GM12878 (cell line): Measurements from ENCODE around the gene TXNDC8. TPM values are rescaled to one million over a fixed set of nuclear protein-coding genes. Genes with fewer than 3 reads are reported as not detected.

Source experiments
- ATAC-seq: fragments of 200-7000 bp; cut with Tn5 transposase; 3 replicates; pipeline ENCODE4 v1.9.1; 2020; ENCODE audit warnings: mild to moderate bottlenecking, moderate library complexity
- BruUV-seq: library from RNA; stranded (reverse); fragments of 400-500 nt; replicated peaks from 2 replicates; lab custom pipeline; 2021; lab: Mats Ljungman, UMichigan
- CTCF ChIA-PET: fragments of 300-600 bp; sonication (Branson Sonifier 250); formaldehyde crosslinking; extraction: SDS; loops from one replicate; lab custom pipeline; 2021; ENCODE audit warnings: inconsistent platforms; lab: Yijun Ruan, JAX
- POLR2A ChIA-PET: fragments of 350-600 bp; formaldehyde crosslinking; extraction: SDS; loops from one replicate; lab custom pipeline; 2021; ENCODE audit warnings: inconsistent platforms; lab: Charles Lee
- RAD21 ChIA-PET: fragments of 300-600 bp; sonication (Branson Sonifier 250); formaldehyde crosslinking; loops from one replicate; lab custom pipeline; 2023; ENCODE audit warnings: antibody characterized with exemption; ENCODE audit not compliant: unreplicated experiment; lab: Charles Lee
- SMC1A ChIA-PET: fragments of 300-600 bp; sonication (Branson Sonifier 250); formaldehyde crosslinking; loops from one replicate; lab custom pipeline; 2023; ENCODE audit not compliant: unreplicated experiment, uncharacterized antibody; lab: Charles Lee
- DNase-seq: peaks from one replicate; pipeline ENCODE4 v3.0.0-alpha.2; 2011; ENCODE audit warnings: low read depth, low spot score
- FAIRE-seq: peaks from 3 replicates; lab custom pipeline; 2011; peaks lifted over from hg19 to GRCh38; lab: Jason Lieb, UNC
- H2AFZ ChIP-seq: 2 replicates; pipeline ENCODE4 v1.6.0; 2011; ENCODE audit warnings: low read depth, low read length, control low read depth; ENCODE audit not compliant: control insufficient read depth
- H3K27ac ChIP-seq: 2 replicates; pipeline ENCODE4 v1.5.1; 2011; ENCODE audit warnings: control low read depth; ENCODE audit not compliant: control insufficient read depth, insufficient read depth
- H3K27me3 ChIP-seq, 2 experiments: replicated peaks in 1 of 2; 2 replicates each; pipeline versions ENCODE4 v1.6.0 to v1.6.1; 2011; ENCODE audit warnings: low read length in 1 of 2; ENCODE audit not compliant: control insufficient read depth in 2 of 2, insufficient read depth in 2 of 2
- H3K36me3 ChIP-seq, 2 experiments: 2 replicates each; pipeline ENCODE4 v1.5.1; 2011; ENCODE audit warnings: low read length in 1 of 2; ENCODE audit not compliant: control insufficient read depth in 2 of 2, insufficient read depth in 2 of 2
- H3K4me1 ChIP-seq: 2 replicates; pipeline ENCODE4 v1.6.1; 2011; ENCODE audit warnings: mild to moderate bottlenecking, low read length, moderate library complexity, mixed read lengths; ENCODE audit not compliant: control insufficient read depth, insufficient read depth
- H3K4me2 ChIP-seq: 2 replicates; pipeline ENCODE4 v1.6.0; 2011; ENCODE audit warnings: control low read depth; ENCODE audit not compliant: control insufficient read depth, insufficient read depth
- H3K4me3 ChIP-seq: fragments of 200-600 bp; sonication (generic); 2 replicates; pipeline ENCODE4 v1.5.1; 2016
- H3K79me2 ChIP-seq: 2 replicates; pipeline ENCODE4 v1.6.0; 2011; ENCODE audit warnings: low read length; ENCODE audit not compliant: control insufficient read depth, insufficient read depth
- H3K9ac ChIP-seq: 2 replicates; pipeline ENCODE4 v1.8.0; 2011; ENCODE audit warnings: low read length, control low read depth, mixed read lengths; ENCODE audit not compliant: control insufficient read depth, insufficient read depth
- H3K9me3 ChIP-seq: replicated peaks from 3 replicates; pipeline ENCODE4 v1.5.1; 2011; ENCODE audit warnings: mild to moderate bottlenecking, low read length; ENCODE audit not compliant: control insufficient read depth, insufficient read depth
- H4K20me1 ChIP-seq: 2 replicates; pipeline ENCODE4 v1.6.0; 2011; ENCODE audit not compliant: control insufficient read depth, insufficient read depth
- BACH1 ChIP-seq: fragments of 450-650 bp; IDR thresholded peaks from 2 replicates; pipeline ENCODE4 v1.6.1; 2017; ENCODE audit warnings: mild to moderate bottlenecking, borderline replicate concordance
- CBX3 ChIP-seq: fragments of 200-600 bp; sonication (generic); IDR thresholded peaks from 2 replicates; pipeline ENCODE4 v1.6.1; 2016; ENCODE audit warnings: low read depth, borderline replicate concordance
- CEBPZ ChIP-seq: fragments of 150-350 bp; IDR thresholded peaks from 2 replicates; pipeline ENCODE4 v1.6.1; 2016; ENCODE audit warnings: low read depth, low read length
- EGR1 ChIP-seq, 2 experiments: IDR thresholded peaks; 1 replicate in 1 of 2; 2 replicates in 1 of 2; pipeline ENCODE4 v1.6.1; 2011 to 2012; ENCODE audit warnings: low read depth in 2 of 2, low read length in 2 of 2, borderline replicate concordance in 1 of 2, mild to moderate bottlenecking in 1 of 2, moderate library complexity in 1 of 2
- EZH2 ChIP-seq: IDR thresholded peaks from 2 replicates; pipeline ENCODE4 v1.6.1; 2012; ENCODE audit warnings: low read depth, mild to moderate bottlenecking, control low read depth, inconsistent platforms, low read length, borderline replicate concordance; ENCODE audit not compliant: control insufficient read depth
- GATAD2B ChIP-seq: fragments of 450-650 bp; conservative IDR thresholded peaks from 2 replicates; pipeline ENCODE4 v1.6.1; 2017; ENCODE audit warnings: low read depth, mild to moderate bottlenecking, moderate library complexity
- HCFC1 ChIP-seq: fragments of 150-350 bp; IDR thresholded peaks from 2 replicates; pipeline ENCODE4 v1.6.1; 2014; ENCODE audit warnings: low read length
- JUNB ChIP-seq: IDR thresholded peaks from 2 replicates; pipeline ENCODE4 v1.6.1; 2016; ENCODE audit warnings: antibody characterized with exemption, mild to moderate bottlenecking
- NKRF ChIP-seq: fragments of 450-650 bp; conservative IDR thresholded peaks from 2 replicates; pipeline ENCODE4 v1.6.1; 2017; ENCODE audit warnings: mild to moderate bottlenecking, moderate library complexity
- PAX5 ChIP-seq: IDR thresholded peaks from 2 replicates; pipeline ENCODE4 v1.6.1; 2011; ENCODE audit warnings: low read depth, low read length, borderline replicate concordance
- RFX5 ChIP-seq: IDR thresholded peaks from 2 replicates; pipeline ENCODE4 v1.6.1; 2011; ENCODE audit warnings: low read depth, low read length, improper control_type of control experiment
- SMAD1 ChIP-seq: fragments of 450-650 bp; IDR thresholded peaks from 2 replicates; pipeline ENCODE4 v1.6.1; 2018; ENCODE audit warnings: mild to moderate bottlenecking, low read depth; ENCODE audit not compliant: partially characterized antibody
- SREBF1 ChIP-seq: IDR thresholded peaks from 2 replicates; pipeline ENCODE4 v1.6.1; 2012; ENCODE audit warnings: mild to moderate bottlenecking, low read length
- SREBF2 ChIP-seq: IDR thresholded peaks from 2 replicates; pipeline ENCODE4 v1.6.1; 2012; ENCODE audit warnings: mild to moderate bottlenecking, low read length
- ZNF687 ChIP-seq: fragments of 450-650 bp; IDR thresholded peaks from 2 replicates; pipeline ENCODE4 v1.6.1; 2017; ENCODE audit warnings: mild to moderate bottlenecking, moderate library complexity
- WGBS: methylation state at CpG from one replicate; pipeline ENCODE4 v1.1.6; 2016; ENCODE audit warnings: low lambda C conversion rate; ENCODE audit not compliant: insufficient replicate concordance, insufficient coverage; ENCODE audit errors: missing lambda C conversion rate; 5-methylcytosine and 5-hydroxymethylcytosine counted together
- in situ Hi-C: fragments of 300-500 bp; cut with MboI; formaldehyde crosslinking; loops from 9 replicates; pipeline ENCODE4 v1.14.3; 2018; ENCODE audit warnings: mixed read lengths
- intact Hi-C: fragments of 100-400 bp; cut with micrococcal nuclease; formaldehyde crosslinking; loops from one replicate; pipeline ENCODE4 v1.14.2; 2022; ENCODE audit not compliant: unreplicated experiment
- polyA plus RNA-seq, 11 experiments: library from polyadenylated mRNA; depleted of rRNA in 4 of 11; unstranded in 6 of 11; stranded (reverse) in 5 of 11; fragments of >200 nt; fragmentation: Nextera tagmentation in 4 of 11; fragmentation: Illumina TruSeq in 1 of 11; extraction: Ambion mirVana in 4 of 11; extraction: Trizol in 1 of 11; gene quantifications; 1 replicate in 1 of 11; 2 replicates in 10 of 11; pipeline versions ENCODE4 v1.2.1 to v1.2.3, GENCODE V29; 2011 to 2016; ENCODE audit warnings: inconsistent platforms in 2 of 11, missing spikeins in 2 of 11, low read depth in 1 of 11
- total RNA-seq, 4 experiments: library from RNA; depleted of rRNA in 3 of 4; stranded (reverse); fragments of >200 nt in 3 of 4; fragmentation: Illumina TruSeq in 1 of 4; extraction: Trizol in 1 of 4; gene quantifications; 2 replicates each; pipeline versions ENCODE4 v1.2.1 to v1.2.3, GENCODE V29; 2013 to 2021

Gene TXNDC8
- total and polyA plus RNA-seq, 10 of the 15 experiments (the other 5 are each of a cell fraction or from before 2014, with no cell fraction given) = not detected

- TF ChIP-seq EZH2 = no peak
These were observed 30.5 kb downstream of the TXNDC8 start (continued) for GRCh38 chr9:110307191-110307590.

GRCh38 chr9:110303133-110303532, 34.5 kb downstream of the TXNDC8 start:
- ChIA-PET RAD21 (no interaction called here), POLR2A (no interaction called here), SMC1A (no interaction called here), CTCF (no interaction called here)
- no peak for FAIRE-seq
- H2AFZ ChIP-seq = no peak overlapping the region
- in situ Hi-C loops = no loop called here
- BruUV-seq = no TSS peak
- H3K4me2 ChIP-seq = no peak overlapping the region
- no peak overlapping the region for H3K4me3 ChIP-seq
- no peak for DNase-seq
- ATAC-seq = no peak
- TF ChIP-seq SREBF2 = no peak
- no peak for TF ChIP-seq EGR1 (IDR thresholded peaks at IDR 0.05; ENCODE audit: borderline replicate concordance in 1 of 2, low read depth in 2 of 2, low read length in 2 of 2)
- no peak for TF ChIP-seq JUNB
- TF ChIP-seq SREBF1 = no peak
- TF ChIP-seq GATAD2B = no peak
- TF ChIP-seq NKRF = no peak
- TF ChIP-seq ZNF687 = no peak
- TF ChIP-seq HCFC1 = no peak
- TF ChIP-seq PAX5 = no peak
- TF ChIP-seq SMAD1 = no peak
- TF ChIP-seq BACH1 = no peak
- TF ChIP-seq EZH2 = no peak
- no peak for TF ChIP-seq CEBPZ
- TF ChIP-seq RFX5 = no peak
- no peak for TF ChIP-seq CBX3
- no peak overlapping the region for H3K9ac ChIP-seq
- peaks cover 1% of the 10 kb centered on the region; the same call in 1 of the 2 replicates for H3K4me1 ChIP-seq
- H3K27me3 ChIP-seq = no peaks in the 10 kb centered on the region
- H4K20me1 ChIP-seq = no peaks in the 10 kb centered on the region
- WGBS = 50% methylated on average over 1 of the region's 1 CpG
- no peaks in the 10 kb centered on the region for H3K36me3 ChIP-seq
- intact Hi-C loops = no loop called here
- H3K9me3 ChIP-seq = no peaks in the 10 kb centered on the region
- no peak overlapping the region for H3K27ac ChIP-seq
- H3K79me2 ChIP-seq = no peaks in the 10 kb centered on the region
